ENCODE measurements around the gene DTNB.

GRCh38 chr2:25615920-25616319 is 57.5 kb downstream of the DTNB start:
- TF ChIP-seq CTCF (conservative IDR thresholded peaks at IDR 0.05): no peak
- TF ChIP-seq EZH2 (IDR thresholded peaks at IDR 0.05; ENCODE audit: low read depth): no peak

Measured in PC-9 (cell line).